ENCODE data around the gene CEP350.

CEP350 gene

DNA sequence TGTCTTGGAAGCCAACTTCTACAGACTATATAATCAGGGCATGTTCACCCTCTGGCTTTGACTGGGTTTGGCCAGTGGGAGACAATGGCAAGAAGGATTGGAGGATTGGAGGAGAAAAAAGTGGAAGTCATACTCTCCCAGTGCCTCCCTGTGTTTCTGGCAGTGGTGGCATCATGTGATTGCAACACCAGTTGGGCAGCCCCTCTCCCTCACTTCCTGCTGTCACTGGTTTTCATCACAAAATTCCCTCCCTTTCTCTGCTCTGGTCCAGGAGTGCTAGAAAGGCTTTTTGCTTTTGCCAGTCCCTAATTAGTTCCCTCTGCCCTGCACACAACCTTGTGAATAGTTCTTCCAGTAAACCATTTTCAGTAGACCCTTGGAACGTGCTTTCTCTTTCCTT lies 196.4 kb downstream of the CEP350 start:
- Histone ChIP-seq H3K4me1 (ENCODE audit: low read depth, poor library complexity, severe bottlenecking) (peaks cover 18% of the 10 kb centered on the region), H4K20me1 (ENCODE audit: insufficient read depth) (no peaks in the 10 kb centered on the region), H3K27me3 (ENCODE audit: insufficient read depth, low read depth) (no peaks in the 10 kb centered on the region), H3K4me3 (IDR thresholded peaks at IDR 0.05; ENCODE audit: insufficient read depth, low read depth, low read length) (no peak overlapping the region), H3K79me2 (ENCODE audit: insufficient read depth, low read depth) (no peaks in the 10 kb centered on the region), H3K4me2 (no peak overlapping the region), H3K27ac (no peak overlapping the region), H2AFZ (ENCODE audit: low read depth) (no peak overlapping the region), H3K36me3 (ENCODE audit: insufficient read depth) (no peaks in the 10 kb centered on the region), H3K9ac (no peak overlapping the region)
- TF ChIP-seq, protein P1, sequence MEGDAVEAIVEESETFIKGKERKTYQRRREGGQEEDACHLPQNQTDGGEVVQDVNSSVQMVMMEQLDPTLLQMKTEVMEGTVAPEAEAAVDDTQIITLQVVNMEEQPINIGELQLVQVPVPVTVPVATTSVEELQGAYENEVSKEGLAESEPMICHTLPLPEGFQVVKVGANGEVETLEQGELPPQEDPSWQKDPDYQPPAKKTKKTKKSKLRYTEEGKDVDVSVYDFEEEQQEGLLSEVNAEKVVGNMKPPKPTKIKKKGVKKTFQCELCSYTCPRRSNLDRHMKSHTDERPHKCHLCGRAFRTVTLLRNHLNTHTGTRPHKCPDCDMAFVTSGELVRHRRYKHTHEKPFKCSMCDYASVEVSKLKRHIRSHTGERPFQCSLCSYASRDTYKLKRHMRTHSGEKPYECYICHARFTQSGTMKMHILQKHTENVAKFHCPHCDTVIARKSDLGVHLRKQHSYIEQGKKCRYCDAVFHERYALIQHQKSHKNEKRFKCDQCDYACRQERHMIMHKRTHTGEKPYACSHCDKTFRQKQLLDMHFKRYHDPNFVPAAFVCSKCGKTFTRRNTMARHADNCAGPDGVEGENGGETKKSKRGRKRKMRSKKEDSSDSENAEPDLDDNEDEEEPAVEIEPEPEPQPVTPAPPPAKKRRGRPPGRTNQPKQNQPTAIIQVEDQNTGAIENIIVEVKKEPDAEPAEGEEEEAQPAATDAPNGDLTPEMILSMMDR (conservative IDR thresholded peaks at IDR 0.05; ENCODE audit: low read depth, low read length) = no peak

DNA sequence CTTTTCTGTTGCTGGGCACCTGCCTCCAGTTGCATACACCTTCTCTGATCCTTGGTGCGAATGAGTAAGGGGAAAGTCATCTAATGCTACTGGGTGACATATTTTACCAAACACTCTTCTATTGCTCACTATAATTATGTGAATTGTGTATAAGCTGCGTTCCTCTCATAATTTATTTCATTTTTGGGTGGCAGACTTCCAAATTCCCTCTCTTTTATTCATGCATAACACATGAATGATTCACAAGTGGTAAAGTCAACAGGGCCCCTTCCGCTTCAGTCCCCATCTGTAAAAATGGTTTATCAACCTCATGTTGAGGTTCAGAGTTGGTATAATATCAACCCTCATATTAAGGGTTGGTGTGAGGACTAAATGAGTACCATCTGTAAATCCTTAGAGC lies 196.9 kb downstream of the CEP350 start:
- Histone ChIP-seq H3K4me2 (no peak overlapping the region), H3K4me1 (ENCODE audit: low read depth, poor library complexity, severe bottlenecking) (peaks cover 15% of the 10 kb centered on the region), H3K79me2 (ENCODE audit: insufficient read depth, low read depth) (no peaks in the 10 kb centered on the region), H3K27ac (no peak overlapping the region), H3K36me3 (ENCODE audit: insufficient read depth) (no peaks in the 10 kb centered on the region), H3K27me3 (ENCODE audit: insufficient read depth, low read depth) (no peaks in the 10 kb centered on the region), H3K9ac (no peak overlapping the region), H3K4me3 (IDR thresholded peaks at IDR 0.05; ENCODE audit: insufficient read depth, low read depth, low read length) (no peak overlapping the region), H4K20me1 (ENCODE audit: insufficient read depth) (no peaks in the 10 kb centered on the region), H2AFZ (ENCODE audit: low read depth) (no peak overlapping the region)
- TF ChIP-seq, protein P1 (conservative IDR thresholded peaks at IDR 0.05; ENCODE audit: low read depth, low read length) = no peak

DNA sequence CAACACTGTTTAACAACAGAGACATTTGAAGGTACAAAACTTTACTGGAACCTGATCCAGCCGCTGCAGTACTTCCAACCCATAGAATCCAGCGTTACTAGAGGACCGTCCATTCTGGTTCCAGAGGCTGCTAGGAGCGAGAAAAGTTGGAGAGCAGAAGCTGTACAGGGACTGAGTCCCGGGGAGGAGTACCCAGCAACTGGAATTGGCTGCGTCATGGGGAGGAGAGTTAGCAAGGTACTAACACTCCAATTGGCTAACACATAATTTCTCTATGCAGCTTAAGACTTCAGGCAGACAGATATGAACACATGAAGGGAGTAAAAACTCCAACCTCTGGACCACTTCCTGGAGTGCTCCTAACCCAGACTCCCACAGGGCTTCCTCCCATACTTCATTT lies 198.0 kb downstream of the CEP350 start:
- no peaks in the 10 kb centered on the region for H4K20me1 ChIP-seq (ENCODE audit: insufficient read depth)
- peaks cover 12% of the 10 kb centered on the region for H3K4me1 ChIP-seq (ENCODE audit: low read depth, poor library complexity, severe bottlenecking)
- no peak overlapping the region for H3K27ac ChIP-seq
- no peak overlapping the region for H2AFZ ChIP-seq (ENCODE audit: low read depth)
- H3K36me3 ChIP-seq (ENCODE audit: insufficient read depth) = no peaks in the 10 kb centered on the region
- H3K4me3 ChIP-seq (IDR thresholded peaks at IDR 0.05; ENCODE audit: insufficient read depth, low read depth, low read length) = no peak overlapping the region
- H3K9ac ChIP-seq = no peak overlapping the region
- no peak overlapping the region for H3K4me2 ChIP-seq
- no peaks in the 10 kb centered on the region for H3K79me2 ChIP-seq (ENCODE audit: insufficient read depth, low read depth)
- TF ChIP-seq, protein P1 (conservative IDR thresholded peaks at IDR 0.05; ENCODE audit: low read depth, low read length) = no peak
- no peaks in the 10 kb centered on the region for H3K27me3 ChIP-seq (ENCODE audit: insufficient read depth, low read depth)

DNA sequence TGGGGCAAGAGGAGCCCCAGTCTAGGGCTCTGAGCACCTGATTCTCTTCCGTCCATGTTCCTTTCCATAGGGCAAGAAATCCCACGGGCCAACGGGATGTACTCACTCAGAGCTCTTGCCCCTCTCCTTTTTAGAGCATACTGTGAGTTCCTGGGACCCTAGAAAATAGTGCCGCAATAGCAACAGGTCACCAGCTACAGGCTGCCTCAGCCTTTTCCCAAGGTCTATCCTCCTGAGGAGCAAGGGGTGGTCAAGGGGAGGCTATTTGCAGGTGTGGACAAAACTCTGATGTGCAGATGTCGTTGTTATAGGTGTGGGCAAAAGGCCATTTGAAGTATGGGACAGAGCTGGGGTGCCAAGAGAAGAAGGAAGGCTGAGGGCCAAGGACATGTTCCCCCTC lies 198.4 kb downstream of the CEP350 start:
- no peak overlapping the region for H3K27ac ChIP-seq
- H2AFZ ChIP-seq (ENCODE audit: low read depth) = no peak overlapping the region
- no peaks in the 10 kb centered on the region for H3K27me3 ChIP-seq (ENCODE audit: insufficient read depth, low read depth)
- no peaks in the 10 kb centered on the region for H4K20me1 ChIP-seq (ENCODE audit: insufficient read depth)
- TF ChIP-seq, protein P1 (conservative IDR thresholded peaks at IDR 0.05; ENCODE audit: low read depth, low read length) = no peak
- H3K4me2 ChIP-seq = no peak overlapping the region
- H3K9ac ChIP-seq = no peak overlapping the region
- no peaks in the 10 kb centered on the region for H3K79me2 ChIP-seq (ENCODE audit: insufficient read depth, low read depth)
- no peaks in the 10 kb centered on the region for H3K36me3 ChIP-seq (ENCODE audit: insufficient read depth)
- H3K4me1 ChIP-seq (ENCODE audit: low read depth, poor library complexity, severe bottlenecking) = peaks cover 12% of the 10 kb centered on the region
- H3K4me3 ChIP-seq (IDR thresholded peaks at IDR 0.05; ENCODE audit: insufficient read depth, low read depth, low read length) = no peak overlapping the region

DNA sequence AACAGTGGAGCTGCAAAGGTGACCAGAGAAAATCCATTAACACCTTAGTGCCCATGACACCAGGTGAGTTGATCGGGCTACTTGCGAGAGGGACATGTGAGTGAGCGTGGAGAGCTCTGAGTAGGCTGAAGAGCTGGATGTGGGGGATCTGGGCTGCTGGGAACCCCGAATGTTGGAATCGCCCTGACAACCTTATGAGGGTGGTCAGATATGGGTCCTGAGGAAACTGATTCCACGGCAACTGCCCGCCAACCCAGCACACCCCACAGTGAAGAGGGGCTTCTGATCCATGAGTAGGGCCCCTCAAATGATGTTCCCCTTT lies 199.4 kb downstream of the CEP350 start:
- H3K4me2 ChIP-seq = peak overlapping the region; percentile 65
- peaks cover 12% of the 10 kb centered on the region for H3K4me1 ChIP-seq (ENCODE audit: low read depth, poor library complexity, severe bottlenecking)
- H3K27ac ChIP-seq = peak overlapping the region; percentile 38; the same call in 1 of the 2 replicates
- peak overlapping the region; percentile 89 for H2AFZ ChIP-seq (ENCODE audit: low read depth)
- no peaks in the 10 kb centered on the region for H3K36me3 ChIP-seq (ENCODE audit: insufficient read depth)
- H3K27me3 ChIP-seq (ENCODE audit: insufficient read depth, low read depth) = no peaks in the 10 kb centered on the region
- TF ChIP-seq, protein P1 (conservative IDR thresholded peaks at IDR 0.05; ENCODE audit: low read depth, low read length) = no peak
- no peaks in the 10 kb centered on the region for H3K79me2 ChIP-seq (ENCODE audit: insufficient read depth, low read depth)
- H3K4me3 ChIP-seq (IDR thresholded peaks at IDR 0.05; ENCODE audit: insufficient read depth, low read depth, low read length) = peak overlapping the region; percentile 92
- no peaks in the 10 kb centered on the region for H4K20me1 ChIP-seq (ENCODE audit: insufficient read depth)
- peak overlapping the region; percentile 65 for H3K9ac ChIP-seq

Measured in KMS-11 (cell line).